AG20443 (cell line): ENCODE results near the gene GLYATL2.
A peak's percentile ranks its signal among the peaks of the same experiment; 100 is the strongest.

Experiments
- DNase-seq: peaks from one replicate; pipeline ENCODE4 v3.0.0; 2012; ENCODE audit warnings: low spot score, mixed read lengths

GLYATL2 gene

DNA sequence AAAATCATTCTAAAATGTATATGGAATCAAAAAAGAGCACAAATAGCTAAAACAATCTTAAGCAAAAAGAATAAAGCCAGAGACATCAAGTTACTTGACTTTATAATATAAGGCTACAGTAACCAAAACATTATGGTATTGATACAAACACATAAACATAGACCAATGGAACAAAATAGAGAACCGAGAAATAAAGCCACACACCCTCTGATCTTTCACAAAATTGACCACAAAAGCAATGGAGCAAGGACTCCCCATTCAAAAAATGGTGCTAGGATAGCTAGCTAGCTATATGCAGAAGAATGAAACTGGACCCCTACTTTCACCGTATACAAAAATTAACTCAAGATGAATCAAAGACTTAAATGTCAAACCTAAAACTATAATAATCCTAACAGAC, 43.2 kb downstream of the GLYATL2 start:
- DNase-seq: no peak

DNA sequence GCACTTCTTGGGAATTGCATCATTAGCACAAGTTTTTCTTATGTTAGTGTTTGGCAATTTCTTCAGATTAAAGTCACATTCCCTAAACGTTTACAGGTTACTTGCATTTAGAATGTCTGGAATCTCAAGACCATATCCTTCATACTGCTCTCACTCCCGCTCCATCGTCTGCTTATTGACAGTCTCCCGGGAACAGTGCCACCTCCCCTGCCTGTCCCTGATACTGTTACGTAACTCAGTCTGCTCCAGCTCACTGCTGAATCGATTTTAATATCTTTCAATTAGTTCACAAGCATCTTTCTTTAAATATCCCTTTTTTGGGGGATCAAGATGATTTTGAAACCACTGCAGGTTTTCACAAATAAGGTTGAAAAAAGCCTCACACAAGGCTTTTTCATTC, 48.2 kb downstream of the GLYATL2 start:
- no peak for DNase-seq

DNA sequence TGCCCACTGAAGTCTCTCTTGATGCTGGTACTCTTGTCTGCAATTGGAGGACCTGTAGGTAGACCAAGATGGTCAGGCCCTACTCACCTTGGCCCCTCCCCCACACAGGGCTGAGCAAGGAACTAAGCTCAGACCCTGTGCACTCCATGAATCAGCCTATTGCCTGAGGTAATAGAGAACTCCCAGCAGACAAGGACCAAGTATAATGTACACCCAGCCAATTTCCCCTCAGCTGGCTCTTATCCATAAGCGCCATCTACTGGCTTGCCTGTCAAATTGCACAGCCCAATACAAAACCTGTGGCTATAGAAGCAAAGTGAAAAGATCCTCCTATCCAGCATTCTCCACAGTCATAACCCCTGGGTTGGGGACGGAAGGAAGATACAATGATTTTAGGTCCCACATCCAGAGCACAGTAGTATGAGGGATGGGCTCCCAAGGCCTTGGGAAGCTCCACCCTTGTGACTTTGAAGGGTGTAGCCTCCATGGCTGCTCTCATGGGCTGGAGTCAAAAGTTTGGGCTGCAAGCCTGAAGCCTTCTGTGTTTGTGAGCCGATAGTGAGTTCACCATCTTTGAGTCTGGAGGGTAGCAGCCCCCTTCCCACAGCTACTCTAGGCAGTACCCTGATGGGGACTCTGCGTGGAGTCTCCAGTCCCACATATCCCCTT, 56.0 kb downstream of the GLYATL2 start:
- peak; percentile 67 for DNase-seq

DNA sequence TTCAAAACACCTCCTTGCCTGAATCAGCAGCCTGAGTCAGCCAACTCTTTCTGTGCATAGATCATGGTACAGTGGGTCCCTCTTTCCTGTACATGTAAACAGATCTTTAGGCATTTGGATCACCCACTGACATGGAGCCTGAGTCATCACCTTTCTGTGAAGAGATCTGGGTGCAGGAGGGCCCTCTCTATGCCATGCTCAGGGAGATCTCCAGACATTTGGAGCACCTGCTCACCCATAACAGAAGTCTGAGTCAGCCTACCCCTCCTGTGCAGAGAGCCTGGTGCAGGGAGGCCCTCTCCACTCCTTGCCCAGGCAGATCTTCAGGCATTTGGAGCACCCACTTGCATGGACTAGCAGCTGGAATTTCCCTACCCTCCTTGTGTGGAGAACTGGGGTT, 56.6 kb downstream of the GLYATL2 start:
- DNase-seq: no peak

GRCh38 chr11:58786693-58787092, 57.8 kb downstream of the GLYATL2 start:
- no peak for DNase-seq

- no peak for DNase-seq
Measured at GRCh38 chr11:58784995-58785394, 59.5 kb downstream of the GLYATL2 start.
